HPDE6-E6E7 (cell line): ENCODE measurements around the gene GRWD1.

Experiments used
- DNase-seq: peaks from one replicate; pipeline ENCODE4 v3.0.0; 2011; ENCODE audit warnings: missing footprints; ENCODE audit errors: extremely low spot score

The GRWD1 gene

GRCh38 chr19:48456864-48457263 lies 11.1 kb downstream of the GRWD1 start:
- no peak for DNase-seq

- no peak for DNase-seq
Measured at GRCh38 chr19:48458016-48458415, 12.2 kb downstream of the GRWD1 start.

GRCh38 chr19:48461651-48461981 lies 15.8 kb downstream of the GRWD1 start:
- no peak for DNase-seq

GRCh38 chr19:48461982-48462655 lies 16.3 kb downstream of the GRWD1 start:
- DNase-seq = no peak

- DNase-seq = no peak
Measured at GRCh38 chr19:48465215-48465614, 19.4 kb downstream of the GRWD1 start.

GRCh38 chr19:48466561-48467325 lies 21.0 kb downstream of the GRWD1 start:
- no peak for DNase-seq

- peak; percentile 95 for DNase-seq
Measured at GRCh38 chr19:48468772-48469288, 23.0 kb downstream of the GRWD1 start.

GRCh38 chr19:48469289-48469881 lies 23.6 kb downstream of the GRWD1 start, which contains the start of gene CYTH2:
Gene CYTH2 (plus strand): TSS chr19:48469369. CDS start chr19:48469508, 139 bp downstream.
- DNase-seq = no peak

GRCh38 chr19:48469934-48470680 lies 24.3 kb downstream of the GRWD1 start:
- no peak for DNase-seq

GRCh38 chr19:48470856-48471255 lies 25.1 kb downstream of the GRWD1 start:
- DNase-seq = no peak

GRCh38 chr19:48471836-48472235 lies 26.1 kb downstream of the GRWD1 start:
- DNase-seq = no peak

- no peak for DNase-seq
Measured at GRCh38 chr19:48473161-48473966, 27.6 kb downstream of the GRWD1 start.

- no peak for DNase-seq
Measured at GRCh38 chr19:48474084-48474592, 28.4 kb downstream of the GRWD1 start.

GRCh38 chr19:48475369-48476068 lies 29.7 kb downstream of the GRWD1 start:
- no peak for DNase-seq

- no peak for DNase-seq
Measured at GRCh38 chr19:48476176-48476575, 30.4 kb downstream of the GRWD1 start.

GRCh38 chr19:48477067-48477685 lies 31.4 kb downstream of the GRWD1 start:
- DNase-seq = no peak

GRCh38 chr19:48477698-48478338 lies 32.0 kb downstream of the GRWD1 start:
- no peak for DNase-seq

GRCh38 chr19:48478339-48479256 lies 32.8 kb downstream of the GRWD1 start:
- DNase-seq = no peak
